ENCODE results near the gene CCDC194.

The CCDC194 gene

GRCh38 chr19:17404621-17405249 is 10.7 kb upstream of the CCDC194 start:
- H3K27ac ChIP-seq (ENCODE audit: low read depth, low read length) = peak overlapping the region; percentile 72
- no peak overlapping the region for H3K9ac ChIP-seq (ENCODE audit: low read length)
- H3K4me3 ChIP-seq (ENCODE audit: low read depth in 1 of 2, low read length in 2 of 2) = peak overlapping the region; percentile 47 to 53

DNA sequence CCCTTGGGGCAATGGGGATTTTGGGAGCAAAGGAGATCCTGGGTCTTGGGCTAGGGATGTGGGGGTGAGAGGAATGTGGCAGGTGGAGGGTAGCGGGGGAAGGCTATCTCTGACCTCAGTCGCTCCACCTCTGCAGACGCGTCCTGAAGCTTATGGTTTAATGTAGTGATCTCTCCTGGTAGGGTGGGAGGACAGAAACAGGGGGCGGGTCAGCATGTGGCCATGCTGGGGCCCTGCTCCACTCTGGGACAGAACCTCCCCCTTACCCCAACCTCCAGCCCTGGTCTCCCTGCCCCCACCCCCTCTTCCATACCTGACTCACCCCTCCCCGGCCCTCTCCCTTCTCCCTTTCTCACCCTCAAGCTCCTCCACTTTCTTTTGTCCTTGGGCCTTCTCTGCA is 10.0 kb upstream of the CCDC194 start:
- Histone ChIP-seq H3K27me3 (ENCODE audit: control insufficient read depth in 1 of 2, insufficient read depth in 2 of 2, low read length in 2 of 2) (no peaks in the 10 kb centered on the region), H3K4me3 (ENCODE audit: low read depth in 1 of 2, low read length in 2 of 2) (peak overlapping the region in 1 of 2 donors; percentile 53), H3K4me1 (ENCODE audit: insufficient read depth, low read length) (peaks cover 8% of the 10 kb centered on the region), H3K9ac (ENCODE audit: low read length) (no peak overlapping the region), H3K9me3 (ENCODE audit: low read length) (no peaks in the 10 kb centered on the region), H3K27ac (ENCODE audit: low read depth, low read length) (no peak overlapping the region), H3K36me3 (ENCODE audit: insufficient read depth, low read length) (no peaks in the 10 kb centered on the region)

More at GRCh38 chr19:17404621-17405249, 10.7 kb upstream of the CCDC194 start:
- no peaks in the 10 kb centered on the region for H3K27me3 ChIP-seq (ENCODE audit: control insufficient read depth in 1 of 2, insufficient read depth in 2 of 2, low read length in 2 of 2)
- no peaks in the 10 kb centered on the region for H3K9me3 ChIP-seq (ENCODE audit: low read length)
- H3K4me1 ChIP-seq (ENCODE audit: insufficient read depth, low read length) = peaks cover 8% of the 10 kb centered on the region
- no peaks in the 10 kb centered on the region for H3K36me3 ChIP-seq (ENCODE audit: insufficient read depth, low read length)

GRCh38 chr19:17402982-17403855 is 9.2 kb upstream of the CCDC194 start:
- Histone ChIP-seq H3K9ac (ENCODE audit: low read length) (no peak overlapping the region), H3K36me3 (ENCODE audit: insufficient read depth, low read length) (no peaks in the 10 kb centered on the region)

DNA sequence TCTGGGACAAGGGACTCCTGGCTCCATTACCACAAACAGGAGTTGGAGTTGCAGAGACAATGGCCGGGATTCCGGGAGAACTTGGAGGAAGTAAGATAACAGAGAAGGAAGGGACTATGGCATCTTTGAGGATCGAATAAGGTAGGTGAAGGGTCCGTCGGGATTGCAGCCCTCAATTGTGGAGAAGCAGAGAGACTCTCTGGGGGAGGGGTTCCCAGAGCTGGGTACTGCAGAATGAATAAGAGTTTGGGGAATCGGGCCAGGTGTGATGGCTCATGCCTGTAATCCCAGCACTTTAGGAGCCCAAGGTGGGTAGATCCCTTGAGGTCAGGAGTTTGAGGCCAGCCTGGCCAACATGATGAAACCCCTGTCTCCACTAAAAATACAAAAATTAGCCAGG is 7.6 kb upstream of the CCDC194 start:
- Histone ChIP-seq H3K27ac (ENCODE audit: low read depth, low read length) (no peak overlapping the region), H3K4me1 (ENCODE audit: insufficient read depth, low read length) (peaks cover 8% of the 10 kb centered on the region), H3K9me3 (ENCODE audit: low read length) (no peaks in the 10 kb centered on the region), H3K9ac (ENCODE audit: low read length) (no peak overlapping the region), H3K4me3 (ENCODE audit: low read depth in 1 of 2, low read length in 2 of 2) (no peak overlapping the region), H3K36me3 (ENCODE audit: insufficient read depth, low read length) (no peaks in the 10 kb centered on the region), H3K27me3 (ENCODE audit: control insufficient read depth in 1 of 2, insufficient read depth in 2 of 2, low read length in 2 of 2) (no peaks in the 10 kb centered on the region)

More at GRCh38 chr19:17402982-17403855, 9.2 kb upstream of the CCDC194 start:
- no peak overlapping the region for H3K27ac ChIP-seq (ENCODE audit: low read depth, low read length)
- peaks cover 8% of the 10 kb centered on the region for H3K4me1 ChIP-seq (ENCODE audit: insufficient read depth, low read length)
- H3K27me3 ChIP-seq (ENCODE audit: control insufficient read depth in 1 of 2, insufficient read depth in 2 of 2, low read length in 2 of 2) = no peaks in the 10 kb centered on the region
- no peak overlapping the region for H3K4me3 ChIP-seq (ENCODE audit: low read depth in 1 of 2, low read length in 2 of 2)
- H3K9me3 ChIP-seq (ENCODE audit: low read length) = no peaks in the 10 kb centered on the region

GRCh38 chr19:17398902-17399527 is 5.0 kb upstream of the CCDC194 start:
- Histone ChIP-seq H3K4me1 (ENCODE audit: insufficient read depth, low read length) (no peaks in the 10 kb centered on the region), H3K27me3 (ENCODE audit: control insufficient read depth in 1 of 2, insufficient read depth in 2 of 2, low read length in 2 of 2) (peaks cover 6 to 13% of the 10 kb centered on the region in 2 donors), H3K4me3 (ENCODE audit: low read depth in 1 of 2, low read length in 2 of 2) (no peak overlapping the region), H3K9me3 (ENCODE audit: low read length) (no peaks in the 10 kb centered on the region), H3K27ac (ENCODE audit: low read depth, low read length) (no peak overlapping the region), H3K9ac (ENCODE audit: low read length) (no peak overlapping the region), H3K36me3 (ENCODE audit: insufficient read depth, low read length) (no peaks in the 10 kb centered on the region)

GRCh38 chr19:17394891-17395415 is 957 bp upstream of the CCDC194 start:
- H3K9ac ChIP-seq (ENCODE audit: low read length) = no peak overlapping the region
- H3K4me1 ChIP-seq (ENCODE audit: insufficient read depth, low read length) = peaks cover 6% of the 10 kb centered on the region
- H3K27me3 ChIP-seq (ENCODE audit: control insufficient read depth in 1 of 2, insufficient read depth in 2 of 2, low read length in 2 of 2) = peaks cover 12 to 29% of the 10 kb centered on the region in 2 donors
- no peak overlapping the region for H3K4me3 ChIP-seq (ENCODE audit: low read depth in 1 of 2, low read length in 2 of 2)
- H3K36me3 ChIP-seq (ENCODE audit: insufficient read depth, low read length) = no peaks in the 10 kb centered on the region
- H3K27ac ChIP-seq (ENCODE audit: low read depth, low read length) = no peak overlapping the region
- no peaks in the 10 kb centered on the region for H3K9me3 ChIP-seq (ENCODE audit: low read length)

DNA sequence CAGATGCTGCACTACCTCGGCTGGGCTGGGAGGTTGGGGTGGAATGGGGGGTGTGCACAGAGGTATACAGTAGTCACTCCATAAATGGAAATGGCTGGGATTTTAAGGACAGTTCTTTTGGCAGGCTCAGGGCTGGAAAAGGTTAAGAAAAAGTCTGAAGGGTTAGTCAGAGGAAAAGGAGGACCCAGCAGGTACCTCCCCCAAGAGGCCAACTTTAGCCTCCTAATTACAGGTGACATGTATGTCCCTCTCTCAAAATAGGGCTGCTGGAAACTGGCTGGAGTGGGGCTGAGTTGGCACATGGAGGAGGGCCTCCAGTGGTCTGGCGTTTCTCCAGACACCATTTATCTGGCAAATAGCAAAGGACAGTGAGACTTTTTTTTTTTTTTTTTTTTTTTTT is 994 bp downstream of the CCDC194 start:
- Histone ChIP-seq H3K27me3 (ENCODE audit: control insufficient read depth in 1 of 2, insufficient read depth in 2 of 2, low read length in 2 of 2) (peaks cover 12 to 29% of the 10 kb centered on the region in 2 donors), H3K9ac (ENCODE audit: low read length) (no peak overlapping the region)

GRCh38 chr19:17391371-17392151 is 2.4 kb downstream of the CCDC194 start:
- no peaks in the 10 kb centered on the region for H3K9me3 ChIP-seq (ENCODE audit: low read length)
- H3K9ac ChIP-seq (ENCODE audit: low read length) = no peak overlapping the region
- H3K27me3 ChIP-seq (ENCODE audit: control insufficient read depth in 1 of 2, insufficient read depth in 2 of 2, low read length in 2 of 2) = peaks cover 12 to 29% of the 10 kb centered on the region in 2 donors
- peak overlapping the region in 1 of 2 donors; percentile 41 for H3K4me3 ChIP-seq (ENCODE audit: low read depth in 1 of 2, low read length in 2 of 2)
- no peak overlapping the region for H3K27ac ChIP-seq (ENCODE audit: low read depth, low read length)
- peaks cover 6% of the 10 kb centered on the region for H3K4me1 ChIP-seq (ENCODE audit: insufficient read depth, low read length)
- no peaks in the 10 kb centered on the region for H3K36me3 ChIP-seq (ENCODE audit: insufficient read depth, low read length)

More for the DNA sequence above, 994 bp downstream of the CCDC194 start:
- Histone ChIP-seq H3K36me3 (ENCODE audit: insufficient read depth, low read length) (no peaks in the 10 kb centered on the region), H3K4me3 (ENCODE audit: low read depth in 1 of 2, low read length in 2 of 2) (no peak overlapping the region), H3K4me1 (ENCODE audit: insufficient read depth, low read length) (peaks cover 6% of the 10 kb centered on the region), H3K9me3 (ENCODE audit: low read length) (no peaks in the 10 kb centered on the region), H3K27ac (ENCODE audit: low read depth, low read length) (no peak overlapping the region)

- Histone ChIP-seq H3K4me3 (ENCODE audit: low read depth in 1 of 2, low read length in 2 of 2) (peak overlapping the region; percentile 20 to 41), H3K4me1 (ENCODE audit: insufficient read depth, low read length) (peaks cover 6% of the 10 kb centered on the region), H3K9ac (ENCODE audit: low read length) (no peak overlapping the region), H3K27ac (ENCODE audit: low read depth, low read length) (no peak overlapping the region), H3K9me3 (ENCODE audit: low read length) (no peaks in the 10 kb centered on the region), H3K36me3 (ENCODE audit: insufficient read depth, low read length) (no peaks in the 10 kb centered on the region), H3K27me3 (ENCODE audit: control insufficient read depth in 1 of 2, insufficient read depth in 2 of 2, low read length in 2 of 2) (peaks cover 12 to 29% of the 10 kb centered on the region in 2 donors)
Measured at GRCh38 chr19:17390665-17391370, 3.2 kb downstream of the CCDC194 start.

DNA sequence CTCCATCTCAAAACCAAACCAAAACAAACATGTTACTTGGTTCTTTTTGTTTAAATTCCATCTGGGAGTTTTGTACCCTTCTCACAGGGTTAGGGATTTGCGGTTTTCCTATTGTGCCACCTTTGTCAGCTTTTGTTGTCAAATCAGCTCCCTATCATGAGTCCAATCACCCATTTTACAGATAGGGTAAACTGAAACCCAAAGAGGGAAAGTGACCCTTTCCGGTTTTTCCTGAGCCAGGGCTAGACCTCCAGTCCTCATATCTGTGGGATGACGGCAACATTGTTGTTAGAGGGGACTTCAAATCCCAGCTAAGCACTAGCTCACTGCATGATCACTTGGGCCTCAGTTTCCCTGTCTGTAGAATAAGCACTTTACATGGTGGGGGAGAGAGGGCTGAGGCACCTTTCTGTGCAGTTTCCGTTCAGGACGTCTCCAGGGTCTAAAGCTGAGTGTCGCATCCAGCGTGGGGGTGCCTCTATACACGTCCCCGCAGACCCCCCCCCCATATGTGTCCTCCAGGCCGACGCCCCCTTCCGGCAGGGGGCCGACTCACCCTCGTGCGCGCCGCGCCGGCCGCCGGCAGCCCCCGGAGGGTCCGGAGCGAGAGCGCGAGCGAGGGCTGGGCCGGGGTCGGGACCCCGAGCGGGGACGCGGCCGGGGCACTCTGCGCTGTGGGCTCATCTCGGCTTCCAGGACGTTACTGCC is 3.9 kb downstream of the CCDC194 start:
- Histone ChIP-seq H3K9me3 (ENCODE audit: low read length) (no peaks in the 10 kb centered on the region), H3K9ac (ENCODE audit: low read length) (no peak overlapping the region), H3K4me3 (ENCODE audit: low read depth in 1 of 2, low read length in 2 of 2) (peak overlapping the region; percentile 20 to 21), H3K36me3 (ENCODE audit: insufficient read depth, low read length) (no peaks in the 10 kb centered on the region), H3K27me3 (ENCODE audit: control insufficient read depth in 1 of 2, insufficient read depth in 2 of 2, low read length in 2 of 2) (peaks cover 9 to 26% of the 10 kb centered on the region in 2 donors), H3K27ac (ENCODE audit: low read depth, low read length) (no peak overlapping the region), H3K4me1 (ENCODE audit: insufficient read depth, low read length) (peaks cover 6% of the 10 kb centered on the region)

Data from muscle layer of colon (tissue), 2 donors.